HepG2 (cell line): ENCODE results near the gene HSPA1A. TPM values are rescaled to one million over a fixed set of nuclear protein-coding genes. Genes with fewer than 3 reads are reported as not detected.

Experiments
- ATF7 ChIP-seq, 2 experiments: fragments of 450-650 bp in 1 of 2; sonication (generic) in 1 of 2; formaldehyde crosslinking in 1 of 2; IDR thresholded peaks; 2 replicates each; pipeline versions ENCODE4 v1.4.0 to v1.6.1; 2016 to 2020; ENCODE audit warnings: antibody characterized with exemption in 1 of 2, mild to moderate bottlenecking in 1 of 2, missing genetic modification reagents in 1 of 2
- EZH2 ChIP-seq: conservative IDR thresholded peaks from 2 replicates; pipeline ENCODE4 v1.6.1; 2012; ENCODE audit warnings: mild to moderate bottlenecking, low read depth, low read length, moderate library complexity
- HMGA1 ChIP-seq: sonication (generic); formaldehyde crosslinking; conservative IDR thresholded peaks from 2 replicates; pipeline ENCODE4 v1.4.0; 2020; ENCODE audit warnings: missing genetic modification reagents
- KDM6A ChIP-seq: IDR thresholded peaks from 2 replicates; pipeline ENCODE4 v1.6.1; 2016; ENCODE audit warnings: low read depth
- KLF13 ChIP-seq: sonication (generic); formaldehyde crosslinking; IDR thresholded peaks from 2 replicates; pipeline ENCODE4 v1.4.0; 2020; ENCODE audit warnings: mild to moderate bottlenecking, missing genetic modification reagents
- MAFF ChIP-seq: IDR thresholded peaks from 2 replicates; pipeline ENCODE4 v1.6.1; 2011; ENCODE audit warnings: low read depth, low read length, improper control_type of control experiment
- REL ChIP-seq: sonication (generic); formaldehyde crosslinking; conservative IDR thresholded peaks from 2 replicates; pipeline ENCODE4 v1.8.0; 2022; ENCODE audit warnings: mild to moderate bottlenecking, missing genetic modification reagents, moderate library complexity
- RFX1 ChIP-seq: fragments of 450-650 bp; IDR thresholded peaks from 2 replicates; pipeline ENCODE4 v1.6.1; 2017
- XBP1 ChIP-seq: sonication (generic); formaldehyde crosslinking; IDR thresholded peaks from 2 replicates; pipeline ENCODE4 v1.5.0; 2020; ENCODE audit warnings: missing genetic modification reagents
- ZFP90 ChIP-seq: sonication (generic); formaldehyde crosslinking; IDR thresholded peaks from 2 replicates; pipeline ENCODE4 v1.8.0; 2022; ENCODE audit warnings: missing genetic modification reagents, mild to moderate bottlenecking, inconsistent platforms, borderline replicate concordance
- ZNF12 ChIP-seq: sonication (generic); formaldehyde crosslinking; IDR thresholded peaks from 2 replicates; pipeline ENCODE4 v1.5.0; 2020; ENCODE audit warnings: missing genetic modification reagents
- ZNF33A ChIP-seq: sonication (generic); formaldehyde crosslinking; IDR thresholded peaks from 2 replicates; pipeline ENCODE4 v1.5.1; 2020; ENCODE audit warnings: missing genetic modification reagents, mild to moderate bottlenecking, moderate library complexity, borderline replicate concordance
- ZNF546 ChIP-seq: sonication (generic); formaldehyde crosslinking; conservative IDR thresholded peaks from 2 replicates; pipeline ENCODE4 v1.8.1; 2023; ENCODE audit warnings: mild to moderate bottlenecking, missing genetic modification reagents
- ZNF563 ChIP-seq: sonication (generic); formaldehyde crosslinking; IDR thresholded peaks from 2 replicates; pipeline ENCODE4 v1.8.0; 2022; ENCODE audit warnings: mild to moderate bottlenecking, moderate library complexity, missing genetic modification reagents
- ZNF737 ChIP-seq: sonication (generic); formaldehyde crosslinking; IDR thresholded peaks from 2 replicates; pipeline ENCODE4 v1.5.0; 2020; ENCODE audit warnings: missing genetic modification reagents, mild to moderate bottlenecking, borderline replicate concordance
- ZNF761 ChIP-seq: sonication (generic); formaldehyde crosslinking; conservative IDR thresholded peaks from 2 replicates; pipeline ENCODE4 v1.4.0; 2020; ENCODE audit warnings: mild to moderate bottlenecking, missing genetic modification reagents
- ZNF773 ChIP-seq: sonication (generic); formaldehyde crosslinking; IDR thresholded peaks from 2 replicates; pipeline ENCODE4 v1.4.0; 2020; ENCODE audit warnings: missing genetic modification reagents, borderline replicate concordance
- polyA plus RNA-seq, 8 experiments: library from polyadenylated mRNA; depleted of rRNA in 3 of 8; stranded (reverse) in 7 of 8; unstranded in 1 of 8; fragments of >200 nt; fragmentation: Illumina TruSeq in 4 of 8; extraction: Trizol in 4 of 8; gene quantifications; 2 replicates each; pipeline versions ENCODE4 v1.2.1 to v1.2.3, GENCODE V29; 2011 to 2016; ENCODE audit warnings: low read depth in 4 of 8, missing spikeins in 1 of 8, mixed read lengths in 1 of 8; ENCODE audit not compliant: insufficient read depth in 1 of 8
- total RNA-seq, 5 experiments: library from RNA; depleted of rRNA; stranded (reverse); fragments of >200 nt; fragmentation: Illumina TruSeq; extraction: Trizol; gene quantifications; 2 replicates each; pipeline ENCODE4 v1.2.3, GENCODE V29; 2016; ENCODE audit warnings: low read depth in 1 of 5
- TF ChIP-seq, protein P1 (sequence below): sonication (generic); formaldehyde crosslinking; IDR thresholded peaks from 2 replicates; pipeline ENCODE4 v1.4.0; 2020; ENCODE audit warnings: mild to moderate bottlenecking, missing genetic modification reagents
- TF ChIP-seq, protein P2 (sequence below), 2 experiments: sonication (generic) in 1 of 2; formaldehyde crosslinking in 1 of 2; IDR thresholded peaks; 2 replicates each; pipeline versions ENCODE4 v1.6.1 to v1.9.0; 2014 to 2022; ENCODE audit warnings: antibody characterized with exemption in 1 of 2, borderline replicate concordance in 1 of 2, inconsistent platforms in 1 of 2, low read depth in 1 of 2, missing genetic modification reagents in 1 of 2
- TF ChIP-seq, protein P3 (sequence below): sonication (generic); formaldehyde crosslinking; IDR thresholded peaks from 2 replicates; pipeline ENCODE4 v1.8.0; 2022; ENCODE audit warnings: mild to moderate bottlenecking, missing genetic modification reagents, moderate library complexity

Gene HSPA1A
- total and polyA plus RNA-seq, 2 of the 13 experiments (the other 11 are each of a cell fraction or from before 2014, with no cell fraction given) = 44.5 to 85.0 TPM

DNA sequence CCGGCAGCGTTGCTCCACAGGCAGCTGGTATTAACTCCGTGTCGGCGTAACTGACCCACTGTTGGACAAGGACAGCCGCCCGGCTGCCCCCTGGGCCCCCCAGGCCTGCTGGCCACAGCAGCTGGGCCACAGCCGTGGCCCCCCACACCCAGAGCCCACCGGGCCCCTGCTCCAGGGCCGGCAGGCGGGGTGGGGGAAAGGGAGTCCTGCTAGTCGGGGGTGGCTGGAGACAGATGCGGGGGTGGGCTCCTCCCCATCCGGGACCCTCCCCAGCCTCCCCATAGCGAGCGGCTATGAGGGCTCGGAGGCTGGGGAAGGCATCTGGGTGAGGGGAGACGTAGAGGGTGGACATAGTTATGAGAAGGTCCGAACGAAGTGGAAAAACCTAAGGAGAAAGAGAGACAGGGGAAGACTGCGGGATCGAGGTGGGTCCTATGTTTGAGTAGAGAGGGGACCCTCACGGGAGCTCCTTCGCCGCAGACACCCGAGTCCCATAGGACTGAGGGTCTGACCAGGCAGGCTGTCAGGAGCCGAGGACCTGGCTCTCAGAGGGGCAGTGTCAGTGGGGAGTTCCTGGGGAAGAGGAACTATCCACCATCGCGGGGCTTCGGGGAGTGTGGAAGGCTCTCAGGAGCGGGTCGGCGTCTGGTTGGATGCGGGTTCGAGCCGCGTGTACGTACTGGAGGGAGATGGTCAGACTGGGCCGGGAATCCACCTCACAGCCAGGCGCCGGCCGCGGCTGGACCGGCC is 20.3 kb upstream of the HSPA1A start (continued):
- TF ChIP-seq ZNF33A (CRISPR knock-in tag) = no peak
- no peak for TF ChIP-seq REL
- TF ChIP-seq ZNF761 (CRISPR knock-in tag) = no peak
- 0 out of 2 replicates have a peak, but pooled peaks have one; percentile 31 for TF ChIP-seq KLF13 (CRISPR knock-in tag)
- no peak for TF ChIP-seq RFX1
- TF ChIP-seq, protein P1, sequence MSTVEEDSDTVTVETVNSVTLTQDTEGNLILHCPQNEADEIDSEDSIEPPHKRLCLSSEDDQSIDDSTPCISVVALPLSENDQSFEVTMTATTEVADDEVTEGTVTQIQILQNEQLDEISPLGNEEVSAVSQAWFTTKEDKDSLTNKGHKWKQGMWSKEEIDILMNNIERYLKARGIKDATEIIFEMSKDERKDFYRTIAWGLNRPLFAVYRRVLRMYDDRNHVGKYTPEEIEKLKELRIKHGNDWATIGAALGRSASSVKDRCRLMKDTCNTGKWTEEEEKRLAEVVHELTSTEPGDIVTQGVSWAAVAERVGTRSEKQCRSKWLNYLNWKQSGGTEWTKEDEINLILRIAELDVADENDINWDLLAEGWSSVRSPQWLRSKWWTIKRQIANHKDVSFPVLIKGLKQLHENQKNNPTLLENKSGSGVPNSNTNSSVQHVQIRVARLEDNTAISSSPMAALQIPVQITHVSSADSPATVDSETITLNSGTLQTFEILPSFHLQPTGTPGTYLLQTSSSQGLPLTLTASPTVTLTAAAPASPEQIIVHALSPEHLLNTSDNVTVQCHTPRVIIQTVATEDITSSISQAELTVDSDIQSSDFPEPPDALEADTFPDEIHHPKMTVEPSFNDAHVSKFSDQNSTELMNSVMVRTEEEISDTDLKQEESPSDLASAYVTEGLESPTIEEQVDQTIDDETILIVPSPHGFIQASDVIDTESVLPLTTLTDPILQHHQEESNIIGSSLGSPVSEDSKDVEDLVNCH (CRISPR knock-in tag) = no peak
- no peak for TF ChIP-seq KDM6A (CRISPR knock-in tag)
- no peak for TF ChIP-seq ZFP90 (CRISPR knock-in tag)
- TF ChIP-seq ZNF12 = no peak
- no peak for TF ChIP-seq ATF7 (IDR thresholded peaks at IDR 0.05)
- no peak; the same call in 1 of the 2 replicates for TF ChIP-seq ATF7 (CRISPR knock-in tag; IDR thresholded peaks at IDR 0.05)
- TF ChIP-seq EZH2 = no peak
- TF ChIP-seq, protein P2, sequence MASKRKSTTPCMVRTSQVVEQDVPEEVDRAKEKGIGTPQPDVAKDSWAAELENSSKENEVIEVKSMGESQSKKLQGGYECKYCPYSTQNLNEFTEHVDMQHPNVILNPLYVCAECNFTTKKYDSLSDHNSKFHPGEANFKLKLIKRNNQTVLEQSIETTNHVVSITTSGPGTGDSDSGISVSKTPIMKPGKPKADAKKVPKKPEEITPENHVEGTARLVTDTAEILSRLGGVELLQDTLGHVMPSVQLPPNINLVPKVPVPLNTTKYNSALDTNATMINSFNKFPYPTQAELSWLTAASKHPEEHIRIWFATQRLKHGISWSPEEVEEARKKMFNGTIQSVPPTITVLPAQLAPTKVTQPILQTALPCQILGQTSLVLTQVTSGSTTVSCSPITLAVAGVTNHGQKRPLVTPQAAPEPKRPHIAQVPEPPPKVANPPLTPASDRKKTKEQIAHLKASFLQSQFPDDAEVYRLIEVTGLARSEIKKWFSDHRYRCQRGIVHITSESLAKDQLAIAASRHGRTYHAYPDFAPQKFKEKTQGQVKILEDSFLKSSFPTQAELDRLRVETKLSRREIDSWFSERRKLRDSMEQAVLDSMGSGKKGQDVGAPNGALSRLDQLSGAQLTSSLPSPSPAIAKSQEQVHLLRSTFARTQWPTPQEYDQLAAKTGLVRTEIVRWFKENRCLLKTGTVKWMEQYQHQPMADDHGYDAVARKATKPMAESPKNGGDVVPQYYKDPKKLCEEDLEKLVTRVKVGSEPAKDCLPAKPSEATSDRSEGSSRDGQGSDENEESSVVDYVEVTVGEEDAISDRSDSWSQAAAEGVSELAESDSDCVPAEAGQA (IDR thresholded peaks at IDR 0.05; ENCODE audit: low read depth) = no peak
- TF ChIP-seq, protein P2 (CRISPR knock-in tag; IDR thresholded peaks at IDR 0.05; ENCODE audit: borderline replicate concordance) = no peak
- no peak for TF ChIP-seq XBP1 (CRISPR knock-in tag)
- TF ChIP-seq MAFF = no peak
- TF ChIP-seq, protein P3, sequence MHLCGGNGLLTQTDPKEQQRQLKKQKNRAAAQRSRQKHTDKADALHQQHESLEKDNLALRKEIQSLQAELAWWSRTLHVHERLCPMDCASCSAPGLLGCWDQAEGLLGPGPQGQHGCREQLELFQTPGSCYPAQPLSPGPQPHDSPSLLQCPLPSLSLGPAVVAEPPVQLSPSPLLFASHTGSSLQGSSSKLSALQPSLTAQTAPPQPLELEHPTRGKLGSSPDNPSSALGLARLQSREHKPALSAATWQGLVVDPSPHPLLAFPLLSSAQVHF (CRISPR knock-in tag) = no peak
- TF ChIP-seq HMGA1 (CRISPR knock-in tag) = no peak
- TF ChIP-seq ZNF546 = no peak
- TF ChIP-seq ZNF773 = no peak
- TF ChIP-seq ZNF563 = 0 out of 2 replicates have a peak, but pooled peaks have one; percentile 31
- no peak for TF ChIP-seq ZNF737 (CRISPR knock-in tag)
